ENCODE results near the gene PLPP6. TPM values are rescaled to one million over a fixed set of nuclear protein-coding genes. Genes with fewer than 3 reads are reported as not detected.

PLPP6 gene
- total and polyA plus RNA-seq, 3 donors from 2014 or later, result 9.5 to 10.8 (median 10.4) TPM

- TF ChIP-seq CTCF (IDR thresholded peaks at IDR 0.05), result no peak
- no peak for TF ChIP-seq POLR2A (IDR thresholded peaks at IDR 0.05)
- H3K4me3 ChIP-seq, result no peak overlapping the region
- no peaks in the 10 kb centered on the region for H3K4me1 ChIP-seq
- no peak for DNase-seq
- H3K9me3 ChIP-seq, result no peaks in the 10 kb centered on the region
- intact Hi-C loops (cut with DNase I; ENCODE audit: low total_unique reads), result no loop called here
- H3K27ac ChIP-seq, result no peak overlapping the region
- no peaks in the 10 kb centered on the region for H3K27me3 ChIP-seq
- no peaks in the 10 kb centered on the region for H3K36me3 ChIP-seq (ENCODE audit: low read depth, missing control alignments)
Observed at GRCh38 chr9:4669890-4670289, 7.8 kb downstream of the PLPP6 start.

GRCh38 chr9:4670591-4670990 lies 8.5 kb downstream of the PLPP6 start:
- H3K27ac ChIP-seq, result no peak overlapping the region
- TF ChIP-seq CTCF (IDR thresholded peaks at IDR 0.05) (no peak), POLR2A (IDR thresholded peaks at IDR 0.05) (no peak)
- intact Hi-C loops (cut with DNase I; ENCODE audit: low total_unique reads), result no loop called here
- no peak overlapping the region for H3K4me3 ChIP-seq
- H3K36me3 ChIP-seq (ENCODE audit: low read depth, missing control alignments), result no peaks in the 10 kb centered on the region
- no peaks in the 10 kb centered on the region for H3K9me3 ChIP-seq
- H3K4me1 ChIP-seq, result no peaks in the 10 kb centered on the region
- DNase-seq, result no peak
- WGBS, 2 donors, result 75 to 90% methylated on average over 3 of the region's 3 CpGs
- H3K27me3 ChIP-seq, result no peaks in the 10 kb centered on the region

GRCh38 chr9:4671737-4672136 lies 9.6 kb downstream of the PLPP6 start:
- DNase-seq, result no peak
- TF ChIP-seq POLR2A (IDR thresholded peaks at IDR 0.05) (no peak), CTCF (IDR thresholded peaks at IDR 0.05) (no peak)
- Histone ChIP-seq H3K36me3 (ENCODE audit: low read depth, missing control alignments) (no peaks in the 10 kb centered on the region), H3K27ac (no peak overlapping the region), H3K27me3 (no peaks in the 10 kb centered on the region), H3K4me1 (no peaks in the 10 kb centered on the region), H3K4me3 (no peak overlapping the region), H3K9me3 (no peaks in the 10 kb centered on the region)
- 88 to 96% methylated on average over 1 of the region's 1 CpG for WGBS, 2 donors
- intact Hi-C loops (cut with DNase I; ENCODE audit: low total_unique reads), result no loop called here

- Histone ChIP-seq H3K4me1 (peaks cover 4% of the 10 kb centered on the region), H3K27me3 (no peaks in the 10 kb centered on the region), H3K27ac (no peak overlapping the region), H3K36me3 (ENCODE audit: low read depth, missing control alignments) (no peaks in the 10 kb centered on the region), H3K4me3 (no peak overlapping the region), H3K9me3 (no peaks in the 10 kb centered on the region)
- no peak for DNase-seq
- intact Hi-C loops (cut with DNase I; ENCODE audit: low total_unique reads), result no loop called here
- no peak for TF ChIP-seq CTCF (IDR thresholded peaks at IDR 0.05)
- TF ChIP-seq POLR2A (IDR thresholded peaks at IDR 0.05), result no peak
Observed at GRCh38 chr9:4674783-4675182, 12.7 kb downstream of the PLPP6 start.

GRCh38 chr9:4677392-4677791 lies 15.3 kb downstream of the PLPP6 start:
- no peak for DNase-seq
- 85% methylated on average over 3 of the region's 3 CpGs for WGBS, 2 donors
- TF ChIP-seq CTCF (IDR thresholded peaks at IDR 0.05) (no peak), POLR2A (IDR thresholded peaks at IDR 0.05) (no peak)
- Histone ChIP-seq H3K4me1 (peaks cover 11% of the 10 kb centered on the region), H3K4me3 (no peak overlapping the region), H3K36me3 (ENCODE audit: low read depth, missing control alignments) (no peaks in the 10 kb centered on the region), H3K27ac (no peak overlapping the region), H3K9me3 (no peaks in the 10 kb centered on the region), H3K27me3 (no peaks in the 10 kb centered on the region)
- intact Hi-C loops (cut with DNase I; ENCODE audit: low total_unique reads), result no loop called here

Data from testis (tissue), 3 donors.